ENCODE results near the gene DNMT1. TPM values are rescaled to one million over a fixed set of nuclear protein-coding genes. Genes with fewer than 3 reads are reported as not detected.

Gene DNMT1
- total RNA-seq, 1 experiment from 2014 or later = 210 TPM

- no peak for TF ChIP-seq RELA (CRISPR knock-in tag; IDR thresholded peaks at IDR 0.05; ENCODE audit: borderline replicate concordance)
- no peak for TF ChIP-seq E2F5 (CRISPR knock-in tag; IDR thresholded peaks at IDR 0.05)
- no peak for TF ChIP-seq NR1H2 (CRISPR knock-in tag; IDR thresholded peaks at IDR 0.05)
- no peak for TF ChIP-seq GRHL2 (CRISPR knock-in tag; IDR thresholded peaks at IDR 0.05; ENCODE audit: insufficient replicate concordance, severe bottlenecking)
- TF ChIP-seq NFE2L1 (CRISPR knock-in tag; IDR thresholded peaks at IDR 0.05) = no peak
- TF ChIP-seq GTF2I (CRISPR knock-in tag; conservative IDR thresholded peaks at IDR 0.05) = no peak
- no peak for TF ChIP-seq PREB (CRISPR knock-in tag; IDR thresholded peaks at IDR 0.05; ENCODE audit: borderline replicate concordance)
- TF ChIP-seq, protein P1, sequence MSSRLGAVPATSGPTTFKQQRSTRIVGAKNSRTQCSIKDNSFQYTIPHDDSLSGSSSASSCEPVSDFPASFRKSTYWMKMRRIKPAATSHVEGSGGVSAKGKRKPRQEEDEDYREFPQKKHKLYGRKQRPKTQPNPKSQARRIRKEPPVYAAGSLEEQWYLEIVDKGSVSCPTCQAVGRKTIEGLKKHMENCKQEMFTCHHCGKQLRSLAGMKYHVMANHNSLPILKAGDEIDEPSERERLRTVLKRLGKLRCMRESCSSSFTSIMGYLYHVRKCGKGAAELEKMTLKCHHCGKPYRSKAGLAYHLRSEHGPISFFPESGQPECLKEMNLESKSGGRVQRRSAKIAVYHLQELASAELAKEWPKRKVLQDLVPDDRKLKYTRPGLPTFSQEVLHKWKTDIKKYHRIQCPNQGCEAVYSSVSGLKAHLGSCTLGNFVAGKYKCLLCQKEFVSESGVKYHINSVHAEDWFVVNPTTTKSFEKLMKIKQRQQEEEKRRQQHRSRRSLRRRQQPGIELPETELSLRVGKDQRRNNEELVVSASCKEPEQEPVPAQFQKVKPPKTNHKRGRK (CRISPR knock-in tag; IDR thresholded peaks at IDR 0.05; ENCODE audit: borderline replicate concordance) = no peak
- TF ChIP-seq, protein P2, sequence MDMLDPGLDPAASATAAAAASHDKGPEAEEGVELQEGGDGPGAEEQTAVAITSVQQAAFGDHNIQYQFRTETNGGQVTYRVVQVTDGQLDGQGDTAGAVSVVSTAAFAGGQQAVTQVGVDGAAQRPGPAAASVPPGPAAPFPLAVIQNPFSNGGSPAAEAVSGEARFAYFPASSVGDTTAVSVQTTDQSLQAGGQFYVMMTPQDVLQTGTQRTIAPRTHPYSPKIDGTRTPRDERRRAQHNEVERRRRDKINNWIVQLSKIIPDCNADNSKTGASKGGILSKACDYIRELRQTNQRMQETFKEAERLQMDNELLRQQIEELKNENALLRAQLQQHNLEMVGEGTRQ (CRISPR knock-in tag; IDR thresholded peaks at IDR 0.05) = no peak
- TF ChIP-seq MYBL2 (CRISPR knock-in tag; IDR thresholded peaks at IDR 0.05) = no peak
Measured at GRCh38 chr19:10159610-10160009, 35.1 kb downstream of the DNMT1 start (continued).

- Mint-ChIP-seq H3K4me1 (no peaks in the 10 kb centered on the region), H3K27me3 (ENCODE audit: low read depth) (no peaks in the 10 kb centered on the region), H3K4me3 (no peak overlapping the region), H3K9me3 (no peaks in the 10 kb centered on the region), H3K27ac (no peak overlapping the region), H3K36me3 (peaks cover 83% of the 10 kb centered on the region)
- no peak for DNase-seq (ENCODE audit: low spot score)
- ChIA-PET CTCF (no interaction called here), POLR2A (no interaction called here)
- TF ChIP-seq STAT6 (CRISPR knock-in tag; conservative IDR thresholded peaks at IDR 0.05; ENCODE audit: low read depth) = no peak
- no peak for TF ChIP-seq NR1H2 (CRISPR knock-in tag; IDR thresholded peaks at IDR 0.05)
- TF ChIP-seq SP1 (CRISPR knock-in tag; conservative IDR thresholded peaks at IDR 0.05) = no peak
- TF ChIP-seq ATF1 (CRISPR knock-in tag; IDR thresholded peaks at IDR 0.05) = no peak
- no peak for TF ChIP-seq CREM (CRISPR knock-in tag; IDR thresholded peaks at IDR 0.05)
- TF ChIP-seq ZNF263 (CRISPR knock-in tag; IDR thresholded peaks at IDR 0.05; ENCODE audit: low read depth) = no peak
- no peak for TF ChIP-seq NFYB (CRISPR knock-in tag; conservative IDR thresholded peaks at IDR 0.05; ENCODE audit: low read depth)
- TF ChIP-seq, protein P3, sequence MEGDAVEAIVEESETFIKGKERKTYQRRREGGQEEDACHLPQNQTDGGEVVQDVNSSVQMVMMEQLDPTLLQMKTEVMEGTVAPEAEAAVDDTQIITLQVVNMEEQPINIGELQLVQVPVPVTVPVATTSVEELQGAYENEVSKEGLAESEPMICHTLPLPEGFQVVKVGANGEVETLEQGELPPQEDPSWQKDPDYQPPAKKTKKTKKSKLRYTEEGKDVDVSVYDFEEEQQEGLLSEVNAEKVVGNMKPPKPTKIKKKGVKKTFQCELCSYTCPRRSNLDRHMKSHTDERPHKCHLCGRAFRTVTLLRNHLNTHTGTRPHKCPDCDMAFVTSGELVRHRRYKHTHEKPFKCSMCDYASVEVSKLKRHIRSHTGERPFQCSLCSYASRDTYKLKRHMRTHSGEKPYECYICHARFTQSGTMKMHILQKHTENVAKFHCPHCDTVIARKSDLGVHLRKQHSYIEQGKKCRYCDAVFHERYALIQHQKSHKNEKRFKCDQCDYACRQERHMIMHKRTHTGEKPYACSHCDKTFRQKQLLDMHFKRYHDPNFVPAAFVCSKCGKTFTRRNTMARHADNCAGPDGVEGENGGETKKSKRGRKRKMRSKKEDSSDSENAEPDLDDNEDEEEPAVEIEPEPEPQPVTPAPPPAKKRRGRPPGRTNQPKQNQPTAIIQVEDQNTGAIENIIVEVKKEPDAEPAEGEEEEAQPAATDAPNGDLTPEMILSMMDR (IDR thresholded peaks at IDR 0.05) = no peak
- no peak for TF ChIP-seq FOXK1 (CRISPR knock-in tag; IDR thresholded peaks at IDR 0.05)
- no peak for TF ChIP-seq SMAD3 (CRISPR knock-in tag; IDR thresholded peaks at IDR 0.05; ENCODE audit: borderline replicate concordance)
- TF ChIP-seq MLX (CRISPR knock-in tag; IDR thresholded peaks at IDR 0.05) = no peak
- no peak for ATAC-seq
Measured at GRCh38 chr19:10158485-10158884, 36.3 kb downstream of the DNMT1 start.

All from WTC11 (cell line).